HG03095 (cell line): Measurements from ENCODE around the gene CD6.

Experiments used
- ATAC-seq: cut with Tn5 transposase; IDR thresholded peaks from one replicate; pipeline ENCODE4 v1.9.1; 2021; ENCODE audit warnings: moderate library complexity; ENCODE audit not compliant: unreplicated experiment

Gene CD6

DNA sequence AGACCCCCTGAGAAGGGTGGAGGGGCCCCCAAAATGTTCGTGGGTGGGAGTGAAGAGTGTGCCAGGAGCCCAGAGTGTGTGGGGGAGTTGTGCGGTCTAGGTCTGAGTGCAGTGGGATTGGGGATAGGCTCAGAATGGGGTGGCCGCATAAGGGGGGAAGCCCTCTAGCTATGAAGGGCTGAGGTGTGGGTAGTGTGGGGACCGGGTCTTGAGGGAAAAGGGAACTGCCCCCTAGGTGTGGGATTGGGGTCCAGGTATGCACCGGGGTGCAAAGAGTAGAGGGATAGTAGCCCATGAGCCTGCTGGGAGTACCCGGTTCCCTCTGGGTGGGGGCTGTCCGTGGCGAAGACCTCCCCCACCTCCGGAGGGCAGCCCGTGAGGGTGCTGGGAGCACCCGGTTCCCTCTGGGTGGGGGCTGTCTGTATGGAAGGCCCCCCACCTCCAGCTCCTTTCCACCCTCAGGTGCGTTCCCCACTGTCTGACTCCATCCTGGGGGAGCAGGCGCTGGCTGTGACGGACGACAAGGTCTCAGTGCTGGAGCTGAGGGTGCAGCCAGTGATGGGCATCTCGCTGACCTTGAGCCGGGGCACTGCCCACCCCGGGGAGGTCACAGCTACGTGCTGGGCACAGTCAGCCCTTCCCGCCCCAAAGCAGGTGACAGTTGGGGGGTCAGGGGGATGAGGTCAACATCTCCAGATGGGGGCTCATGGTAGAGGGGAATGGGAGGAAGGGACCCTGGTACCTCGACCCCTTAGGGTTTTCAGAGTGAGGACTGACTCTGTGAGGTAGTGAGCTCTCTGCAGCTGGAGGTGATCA, 36.5 kb upstream of the CD6 start:
- no peak for ATAC-seq

- no peak for ATAC-seq
These were observed 35.6 kb upstream of the CD6 start for GRCh38 chr11:60935676-60936442.

- no peak for ATAC-seq
These were observed 34.9 kb upstream of the CD6 start for GRCh38 chr11:60936467-60937143.

DNA sequence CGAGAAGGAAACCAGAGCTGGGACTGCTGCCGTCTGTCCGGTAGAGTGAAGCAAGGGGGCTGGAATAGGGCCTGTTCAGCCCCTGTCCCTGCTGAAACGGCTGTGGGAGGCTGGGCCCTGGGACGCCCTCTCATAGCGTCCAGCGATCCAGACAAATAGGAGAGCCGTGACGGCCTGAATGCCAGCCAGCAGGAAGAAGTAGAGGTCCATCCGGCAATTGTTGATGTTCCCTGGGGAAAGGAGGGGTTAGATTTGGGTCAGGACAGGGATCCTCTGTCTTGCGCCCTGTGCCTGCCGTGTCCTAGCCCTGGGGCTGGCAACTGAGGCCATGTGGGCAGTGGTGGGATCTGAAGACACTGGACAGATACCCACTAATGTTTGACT, 34.3 kb upstream of the CD6 start:
- ATAC-seq, result no peak

GRCh38 chr11:60937811-60938210, 33.7 kb upstream of the CD6 start:
- ATAC-seq, result no peak

GRCh38 chr11:60938500-60938899, 33.0 kb upstream of the CD6 start:
- ATAC-seq, result no peak

DNA sequence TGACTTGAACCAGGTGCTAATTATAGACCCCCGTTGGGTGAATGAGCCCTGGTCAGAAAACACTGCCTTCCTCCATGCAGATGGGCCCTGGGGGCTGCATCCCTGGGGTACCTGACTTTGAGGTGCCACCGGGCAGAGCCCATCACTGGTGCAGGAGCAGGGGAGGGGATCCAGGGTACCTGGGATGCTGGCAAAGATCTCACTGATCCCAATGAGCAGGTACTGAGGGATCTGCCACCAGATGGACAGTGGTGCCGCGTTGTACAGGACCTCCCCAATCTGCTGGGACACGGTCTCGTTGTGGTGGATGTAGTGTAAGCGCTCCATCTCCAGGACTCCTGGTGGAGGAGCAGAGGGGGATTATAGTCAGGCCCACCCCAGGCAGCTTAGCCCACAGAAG, 32.2 kb upstream of the CD6 start:
- ATAC-seq, result no peak

DNA sequence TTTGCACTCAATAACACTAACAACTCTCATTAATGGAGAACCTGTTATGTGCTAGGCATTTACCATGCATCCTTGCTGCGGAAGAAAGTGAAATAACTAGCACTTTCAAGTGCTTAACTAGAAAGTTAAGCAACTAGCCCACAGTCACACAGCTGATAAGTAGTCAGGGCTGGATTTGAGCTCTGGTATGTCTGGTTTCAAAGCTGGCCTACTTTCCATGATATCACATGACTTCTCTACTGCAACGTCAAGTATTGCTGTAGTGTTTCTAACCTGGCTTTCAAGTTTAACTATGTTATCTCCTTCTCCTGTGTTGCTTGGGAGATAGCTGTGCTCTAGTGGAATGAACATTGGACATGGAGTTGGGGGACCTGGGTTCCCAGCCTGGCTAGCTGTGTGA, 31.6 kb upstream of the CD6 start:
- ATAC-seq, result no peak

DNA sequence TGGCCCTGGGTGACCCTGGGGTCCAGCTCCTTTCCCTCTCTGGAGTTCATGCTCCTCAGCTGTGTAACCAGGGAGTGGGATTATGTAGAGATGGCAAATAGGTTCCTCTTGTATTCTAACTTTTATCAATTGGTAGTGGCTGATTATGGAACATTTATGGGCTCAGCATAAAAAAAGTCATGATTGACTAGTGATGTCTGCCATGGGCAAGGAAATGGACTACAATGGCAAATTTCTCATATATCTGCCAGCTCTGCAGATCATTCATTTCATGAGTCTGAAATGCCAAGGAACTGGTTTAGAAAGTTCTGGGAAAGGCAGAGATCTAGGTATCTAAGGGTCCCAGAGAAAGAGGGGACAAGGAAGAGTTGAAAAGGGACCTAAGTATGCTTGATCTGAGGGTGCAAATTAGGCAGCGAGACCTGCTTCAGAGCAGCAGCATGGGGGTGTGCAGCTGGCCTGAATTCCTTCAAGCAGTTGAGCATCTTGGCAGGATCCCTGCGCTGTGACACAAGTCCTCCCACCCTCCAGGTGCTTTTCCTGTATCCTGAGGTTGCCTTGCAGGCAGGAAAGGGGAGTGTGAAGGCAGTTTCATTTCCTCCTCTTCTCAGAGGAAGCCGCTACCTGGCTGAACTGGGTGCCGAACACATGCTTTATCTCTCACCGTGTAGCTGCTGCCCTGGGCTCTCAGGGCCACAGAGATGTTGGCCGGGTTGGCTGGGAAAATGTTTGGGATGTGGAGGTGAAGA, 29.9 kb upstream of the CD6 start:
- ATAC-seq, result no peak

- no peak for ATAC-seq
These were observed 29.3 kb upstream of the CD6 start for GRCh38 chr11:60942219-60942618.

DNA sequence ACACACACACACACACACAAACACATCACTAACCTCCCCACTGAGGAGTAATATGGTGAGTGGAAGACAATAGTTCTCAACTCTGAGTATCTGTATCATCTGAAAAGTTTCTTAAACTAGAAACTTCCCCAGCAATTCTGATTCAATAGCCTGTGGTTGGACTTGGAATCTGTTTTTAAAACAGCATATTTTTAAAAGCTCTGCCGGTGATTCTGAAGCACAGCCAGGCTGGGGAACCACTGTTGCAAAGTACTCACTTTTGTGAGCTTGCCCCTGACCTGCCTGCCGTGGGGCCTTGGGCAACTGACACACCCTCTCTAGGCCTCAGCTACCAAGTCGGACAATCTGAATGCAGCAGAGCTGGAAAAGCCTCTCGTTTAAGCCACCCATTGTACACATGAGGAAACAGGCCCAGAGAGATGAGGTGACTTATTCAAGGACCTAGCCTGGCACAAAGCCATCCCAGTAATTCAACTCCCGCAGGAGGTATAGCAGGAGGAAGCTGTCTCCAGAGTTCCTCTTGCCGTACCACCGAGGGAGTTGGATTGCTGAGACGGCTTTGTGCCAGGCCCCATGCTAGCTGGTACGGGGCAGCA, 28.4 kb upstream of the CD6 start:
- ATAC-seq, result no peak

- no peak for ATAC-seq
These were observed 26.8 kb upstream of the CD6 start for GRCh38 chr11:60944490-60945294.

DNA sequence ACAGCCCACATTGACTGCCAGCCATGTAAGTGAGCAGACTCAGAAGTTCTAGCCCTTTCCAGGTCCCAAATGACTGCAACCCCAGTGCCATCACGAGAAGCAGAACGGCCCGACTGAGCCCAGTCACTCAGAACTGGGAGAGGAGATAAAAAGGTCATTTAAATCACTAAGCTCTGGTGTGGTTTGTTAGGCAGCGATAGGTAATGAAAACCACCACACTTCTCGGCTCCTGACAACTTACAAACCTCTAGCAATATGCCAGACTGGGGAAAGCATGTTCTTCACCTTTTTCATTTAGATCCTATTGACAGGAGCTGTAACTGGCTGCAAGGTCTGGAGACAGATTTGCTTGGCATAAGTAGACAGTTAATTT, 26.2 kb upstream of the CD6 start:
- ATAC-seq, result no peak

- no peak for ATAC-seq
These were observed 24.7 kb upstream of the CD6 start for GRCh38 chr11:60946601-60947264.

GRCh38 chr11:60947700-60948099, 23.8 kb upstream of the CD6 start:
- no peak for ATAC-seq

- no peak for ATAC-seq
These were observed 23.2 kb upstream of the CD6 start for GRCh38 chr11:60948250-60948649.

- ATAC-seq, result no peak
These were observed 21.5 kb upstream of the CD6 start for GRCh38 chr11:60950024-60950423.

DNA sequence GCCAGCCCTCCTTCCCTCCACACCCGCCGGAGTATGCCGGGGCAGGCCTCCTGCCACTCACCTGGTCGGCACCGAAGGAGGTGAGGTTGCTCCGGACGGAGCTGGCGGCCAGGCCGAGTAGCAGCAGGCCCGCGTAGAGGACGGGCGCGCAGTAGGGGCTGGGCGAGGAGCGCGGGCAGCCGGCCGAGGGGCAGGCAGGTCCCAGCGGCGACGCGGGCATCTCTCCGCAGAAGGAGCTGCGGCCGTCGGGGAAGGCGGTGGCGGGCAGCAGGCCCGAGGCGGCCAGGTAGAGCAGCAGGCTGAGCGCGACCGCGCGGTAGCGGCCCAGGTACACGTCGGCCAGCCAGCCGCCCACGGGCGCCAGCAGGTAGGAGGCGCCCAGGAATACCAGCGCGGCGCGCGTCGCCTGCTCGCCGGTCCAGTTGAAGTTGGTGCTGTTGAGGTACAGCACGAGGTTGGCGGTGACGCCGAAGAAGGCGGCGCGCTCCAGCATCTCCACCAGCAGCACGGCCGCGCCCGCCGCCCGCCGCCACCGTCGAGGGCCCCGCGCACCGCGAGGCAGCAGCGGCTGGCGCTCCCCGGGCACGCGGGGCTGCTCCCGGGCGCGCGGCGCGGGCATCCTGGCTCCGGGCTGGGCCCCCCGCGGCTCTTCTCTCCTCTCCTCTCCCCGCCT, 20.4 kb upstream of the CD6 start:
- no peak for ATAC-seq

DNA sequence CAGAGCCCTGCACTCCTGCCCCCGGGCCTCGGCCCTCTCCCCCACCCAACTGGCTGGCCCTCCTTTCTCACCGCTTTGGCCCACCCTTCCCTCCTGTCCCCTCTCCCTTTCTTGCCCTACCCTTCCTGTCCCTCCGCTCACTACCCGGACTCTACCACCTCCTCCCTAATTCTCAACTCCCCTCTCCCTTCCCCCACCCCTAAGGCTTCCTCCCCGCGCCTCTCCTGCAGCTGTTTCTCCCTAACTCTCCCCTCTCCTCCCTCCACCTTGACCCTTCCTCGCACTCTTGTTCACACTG, 19.9 kb upstream of the CD6 start:
- ATAC-seq, result no peak
